Fibroblast of gingiva (primary cell): Measurements from ENCODE around the gene CBL.

Source experiments
- DNase-seq: peaks from one replicate; pipeline ENCODE4 v3.0.0-alpha.2; 2011; ENCODE audit warnings: low read depth

Gene CBL

GRCh38 chr11:119347242-119347641, 141.1 kb downstream of the CBL start:
- peak; percentile 87 for DNase-seq

DNA sequence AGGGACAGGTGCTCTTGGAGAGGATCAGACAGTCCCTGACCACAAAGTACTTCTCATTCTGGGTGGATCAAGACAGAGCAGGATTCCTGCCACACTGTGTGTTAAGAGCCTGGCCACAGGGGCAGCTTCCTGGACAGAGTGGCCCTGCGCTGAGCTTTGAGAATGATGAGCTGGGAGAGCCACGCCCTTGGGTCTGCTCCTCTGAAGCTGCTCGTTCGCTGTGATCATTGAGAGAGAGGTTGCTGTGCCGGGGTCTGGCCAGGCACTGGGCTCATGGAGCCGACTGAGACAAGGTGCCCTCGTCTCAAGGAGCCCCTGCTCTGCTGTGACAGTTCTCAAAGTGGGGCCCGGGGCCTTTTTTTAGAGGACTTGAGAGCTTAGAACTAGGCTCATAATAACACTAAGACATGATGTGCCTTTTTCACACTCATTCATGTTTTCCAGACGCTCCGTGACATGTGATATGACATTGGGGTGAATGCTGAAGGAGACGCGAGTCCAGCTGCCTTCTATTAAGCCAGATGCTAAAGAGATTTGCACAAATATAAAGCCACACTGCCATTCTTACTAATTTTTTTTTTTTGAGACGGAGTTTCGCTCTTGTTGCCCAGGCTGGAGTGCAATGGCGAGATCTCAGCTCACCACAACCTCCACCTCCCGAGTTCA, 141.9 kb downstream of the CBL start:
- peak; percentile 35 for DNase-seq

- no peak for DNase-seq
These were observed 144.2 kb downstream of the CBL start for GRCh38 chr11:119350302-119350701.

GRCh38 chr11:119351232-119351631, 145.1 kb downstream of the CBL start:
- DNase-seq: no peak

DNA sequence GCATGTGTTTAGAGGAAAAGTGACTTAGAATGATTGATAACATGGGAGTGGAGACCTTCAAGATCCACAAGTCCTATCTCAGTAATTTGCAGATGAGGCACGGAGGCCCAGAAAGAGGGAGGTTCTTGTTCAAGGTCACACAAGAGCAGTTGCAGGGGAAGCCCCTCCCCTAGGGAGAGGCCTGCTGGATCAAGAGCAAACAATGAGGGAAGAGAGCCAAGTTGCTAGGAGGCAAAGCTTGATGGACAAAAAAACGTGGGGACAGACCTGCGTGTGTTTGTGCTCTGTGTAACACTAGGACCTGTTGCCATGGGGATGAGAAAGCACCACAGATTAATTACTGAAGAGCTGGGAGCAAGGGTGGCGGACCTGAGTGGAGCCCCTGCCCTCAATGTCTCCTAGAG, 146.7 kb downstream of the CBL start:
- no peak for DNase-seq

- DNase-seq: no peak
These were observed 149.1 kb downstream of the CBL start for GRCh38 chr11:119355091-119355843.

DNA sequence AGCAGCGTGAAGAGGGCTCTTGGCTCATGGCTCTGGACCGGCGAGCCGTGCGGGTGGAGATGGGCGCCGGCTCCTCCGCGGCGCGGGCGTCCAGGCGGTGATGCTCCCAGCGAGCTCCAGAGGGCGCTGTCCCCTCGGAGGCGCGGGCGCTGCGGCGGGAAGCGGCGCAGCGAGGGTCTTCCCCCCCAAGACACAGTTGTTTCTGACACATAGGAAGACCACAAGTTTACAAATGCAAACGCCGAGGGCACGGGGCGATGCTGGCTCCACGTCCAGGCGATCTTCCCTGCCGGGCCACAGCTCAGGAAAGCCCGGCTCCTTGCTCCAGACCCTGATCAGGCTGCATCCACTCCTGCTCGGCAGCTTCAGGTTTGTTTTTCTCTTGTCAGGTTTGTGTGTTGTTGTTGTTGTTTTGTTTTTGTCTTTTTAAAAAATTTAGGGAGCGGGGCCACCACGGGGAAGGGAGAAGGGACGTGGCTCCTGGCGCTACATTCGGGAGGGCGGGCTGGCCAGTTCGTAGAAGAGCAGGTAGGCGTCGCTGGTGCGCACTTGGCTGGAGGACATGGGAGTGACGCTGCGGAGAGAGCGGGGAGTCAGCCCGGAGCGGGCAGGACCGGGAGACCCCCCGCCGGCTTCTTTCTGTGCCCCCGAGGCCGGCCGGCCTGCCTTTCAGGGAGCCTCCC, 150.4 kb downstream of the CBL start:
- DNase-seq: peak; percentile 61

DNA sequence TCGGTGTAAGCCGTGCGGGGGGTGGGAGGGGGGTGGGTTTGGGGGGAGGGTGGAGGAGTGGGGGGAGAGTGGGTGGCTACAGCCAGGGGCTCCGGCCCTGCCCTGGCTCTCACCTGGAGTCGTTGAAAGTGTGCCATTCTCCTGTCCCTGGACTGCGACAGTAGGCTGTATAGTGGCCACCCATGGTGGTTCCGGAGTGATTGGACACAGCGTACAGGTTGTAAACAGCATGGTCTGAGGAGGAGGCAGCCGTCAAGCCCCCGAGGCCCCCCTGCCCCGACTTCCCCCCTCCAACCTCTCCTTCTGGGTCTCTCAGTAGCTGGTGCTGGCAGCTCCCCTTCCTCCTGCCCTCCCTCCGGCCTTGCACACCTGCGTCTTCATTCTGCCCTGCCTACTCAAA, 150.9 kb downstream of the CBL start:
- no peak for DNase-seq
